H1 (cell line): ENCODE data around the gene PAQR5. TPM values are rescaled to one million over a fixed set of nuclear protein-coding genes. Genes with fewer than 3 reads are reported as not detected.

Source experiments
- CTCF ChIA-PET: fragments of 300-600 bp; sonication (Branson Sonifier 250); formaldehyde crosslinking; loops from one replicate; lab custom pipeline; 2021; ENCODE audit not compliant: partially characterized antibody; lab: Charles Lee
- POLR2A ChIA-PET: fragments of 300-600 bp; sonication (Branson Sonifier 250); formaldehyde crosslinking; loops from one replicate; lab custom pipeline; 2021; ENCODE audit warnings: inconsistent platforms; ENCODE audit not compliant: partially characterized antibody; lab: Charles Lee
- DNase-seq, 2 experiments: peaks; one replicate each; pipeline versions ENCODE4 v3.0.0 to v3.0.0-alpha.2; 2010 to 2022; ENCODE audit warnings: low spot score in 2 of 2, low read depth in 1 of 2, mixed read lengths in 1 of 2
- FAIRE-seq: peaks from 2 replicates; lab custom pipeline; 2011; peaks lifted over from hg19 to GRCh38; lab: Jason Lieb, UNC
- H2AFZ ChIP-seq: 2 replicates; pipeline ENCODE4 v1.8.1; 2012; ENCODE audit warnings: low read length, inconsistent platforms
- H2AK5ac ChIP-seq: 2 replicates; pipeline ENCODE4 v1.6.1; 2013; ENCODE audit warnings: low read depth, low read length
- H2BK120ac ChIP-seq: replicated peaks from 2 replicates; pipeline ENCODE3; 2013; ENCODE audit warnings: low read depth, low read length, inconsistent platforms
- H2BK12ac ChIP-seq: 2 replicates; pipeline ENCODE4 v1.6.1; 2013; ENCODE audit warnings: low read depth, low read length
- H2BK15ac ChIP-seq: 2 replicates; pipeline ENCODE4 v1.6.1; 2013; ENCODE audit warnings: low read length
- H2BK20ac ChIP-seq: 2 replicates; pipeline ENCODE4 v1.6.1; 2013; ENCODE audit warnings: low read length
- H2BK5ac ChIP-seq: 2 replicates; pipeline ENCODE4 v1.6.1; 2013; ENCODE audit warnings: low read depth, low read length
- H3K14ac ChIP-seq: 2 replicates; pipeline ENCODE4 v1.6.1; 2013; ENCODE audit warnings: inconsistent platforms; ENCODE audit not compliant: insufficient read length
- H3K18ac ChIP-seq: 2 replicates; pipeline ENCODE4 v1.6.1; 2013; ENCODE audit warnings: low read length; ENCODE audit errors: extremely low read depth
- H3K23ac ChIP-seq: 2 replicates; pipeline ENCODE4 v1.6.1; 2013; ENCODE audit warnings: inconsistent platforms; ENCODE audit not compliant: insufficient read length
- H3K23me2 ChIP-seq: 2 replicates; pipeline ENCODE4 v1.6.1; 2013; ENCODE audit warnings: low read depth, low read length
- H3K27ac ChIP-seq: 2 replicates; pipeline ENCODE4 v1.6.1; 2011; ENCODE audit warnings: low read depth, low read length, inconsistent platforms
- H3K27me3 ChIP-seq, 4 experiments: replicated peaks in 1 of 4; 1 replicate in 1 of 4; 2 replicates in 3 of 4; pipeline versions ENCODE4 v1.6.1 to v1.8.1; 2011 to 2013; ENCODE audit warnings: low read length in 3 of 4, mild to moderate bottlenecking in 3 of 4, inconsistent platforms in 2 of 4, mixed read lengths in 2 of 4, moderate library complexity in 1 of 4; ENCODE audit not compliant: control insufficient read depth in 3 of 4, insufficient read depth in 3 of 4; ENCODE audit errors: extremely low read depth in 1 of 4
- H3K36me3 ChIP-seq, 4 experiments: 2 replicates each; pipeline versions ENCODE4 v1.6.1 to v1.8.1; 2011 to 2013; ENCODE audit warnings: mild to moderate bottlenecking in 4 of 4, low read length in 3 of 4, moderate library complexity in 2 of 4, control low read depth in 1 of 4, inconsistent platforms in 1 of 4; ENCODE audit not compliant: insufficient read depth in 4 of 4, control insufficient read depth in 2 of 4
- H3K4ac ChIP-seq: replicated peaks from 2 replicates; pipeline ENCODE3; 2013; ENCODE audit warnings: low read length, low read depth, mixed read lengths, inconsistent platforms; ENCODE audit not compliant: insufficient read length
- H3K4me1 ChIP-seq, 4 experiments: replicated peaks in 1 of 4; 1 replicate in 1 of 4; 2 replicates in 3 of 4; pipeline versions ENCODE4 v1.6.1 to v1.8.1; 2011 to 2013; ENCODE audit warnings: low read length in 3 of 4, inconsistent platforms in 2 of 4, mixed read lengths in 1 of 4; ENCODE audit not compliant: insufficient read depth in 4 of 4, control insufficient read depth in 3 of 4
- H3K4me2 ChIP-seq, 2 experiments: 2 replicates each; pipeline versions ENCODE4 v1.6.1 to v1.8.1; 2011 to 2013; ENCODE audit warnings: low read depth in 2 of 2, low read length in 2 of 2, control low read depth in 1 of 2, inconsistent platforms in 1 of 2, mild to moderate bottlenecking in 1 of 2; ENCODE audit not compliant: insufficient read depth in 1 of 2
- H3K4me3 ChIP-seq, 4 experiments: fragments of 200-600, 300-600 bp in 1 of 4; sonication (generic), shearing (Covaris generic), sonication (Bioruptor Twin) in 1 of 4; 2 replicates each; pipeline versions ENCODE4 v1.5.1 to v1.8.1; 2011 to 2016; ENCODE audit warnings: low read length in 4 of 4, low read depth in 3 of 4, control low read depth in 2 of 4, inconsistent platforms in 2 of 4, mild to moderate bottlenecking in 2 of 4, mixed read lengths in 1 of 4, moderate library complexity in 1 of 4; ENCODE audit not compliant: insufficient read depth in 2 of 4; ENCODE audit errors: extremely low read depth in 1 of 4
- H3K56ac ChIP-seq: replicated peaks from 2 replicates; pipeline ENCODE3; 2013; ENCODE audit warnings: low read depth, mild to moderate bottlenecking, mixed read lengths, low read length, inconsistent platforms; ENCODE audit not compliant: insufficient read length
- H3K79me1 ChIP-seq: 2 replicates; pipeline ENCODE4 v1.6.1; 2013; ENCODE audit warnings: low read depth, low read length, control low read depth
- H3K79me2 ChIP-seq, 2 experiments: 2 replicates each; pipeline versions ENCODE4 v1.6.1 to v1.8.1; 2012 to 2013; ENCODE audit warnings: low read length in 2 of 2, mild to moderate bottlenecking in 2 of 2, inconsistent platforms in 1 of 2; ENCODE audit not compliant: insufficient read depth in 2 of 2, control insufficient read depth in 1 of 2
- H3K9ac ChIP-seq, 4 experiments: replicated peaks in 1 of 4; 1 replicate in 1 of 4; 2 replicates in 3 of 4; pipeline versions ENCODE4 v1.6.1 to v1.8.1; 2011 to 2013; ENCODE audit warnings: low read depth in 3 of 4, low read length in 3 of 4, control low read depth in 2 of 4, mild to moderate bottlenecking in 2 of 4, moderate library complexity in 2 of 4, inconsistent platforms in 1 of 4; ENCODE audit errors: extremely low read depth in 1 of 4
- H3K9me3 ChIP-seq, 2 experiments: 2 replicates each; pipeline versions ENCODE4 v1.6.1 to v1.8.1; 2012 to 2013; ENCODE audit warnings: mild to moderate bottlenecking in 2 of 2, moderate library complexity in 2 of 2, control low read depth in 1 of 2, inconsistent platforms in 1 of 2, low read depth in 1 of 2, low read length in 1 of 2, mixed read lengths in 1 of 2; ENCODE audit not compliant: insufficient read depth in 2 of 2
- H4K20me1 ChIP-seq, 2 experiments: replicated peaks in 1 of 2; 2 replicates each; pipeline versions ENCODE3 to v1.8.1; 2011 to 2013; ENCODE audit warnings: inconsistent platforms in 2 of 2, low read length in 2 of 2, mild to moderate bottlenecking in 1 of 2; ENCODE audit not compliant: insufficient read depth in 2 of 2, control insufficient read depth in 1 of 2
- H4K5ac ChIP-seq: 2 replicates; pipeline ENCODE4 v1.6.1; 2013; ENCODE audit warnings: low read length, low read depth, mixed read lengths, inconsistent platforms; ENCODE audit not compliant: insufficient read length
- H4K8ac ChIP-seq: 2 replicates; pipeline ENCODE4 v1.8.0; 2013; ENCODE audit warnings: mild to moderate bottlenecking, moderate library complexity, low read length, inconsistent platforms; ENCODE audit not compliant: insufficient read depth; ENCODE audit errors: extremely low read depth
- H4K91ac ChIP-seq: replicated peaks from 2 replicates; pipeline ENCODE3; 2013; ENCODE audit warnings: low read length, mixed read lengths, inconsistent platforms; ENCODE audit not compliant: insufficient read length
- CBX8 ChIP-seq: fragments of 300-800, 300-1000 bp; sonication (generic); IDR thresholded peaks from 2 replicates; pipeline ENCODE4 v1.7.1; 2016; ENCODE audit warnings: low read depth, low read length, borderline replicate concordance
- CEBPB ChIP-seq: IDR thresholded peaks from 2 replicates; pipeline ENCODE4 v1.6.1; 2012; ENCODE audit warnings: low read depth, low read length
- CREB1 ChIP-seq: IDR thresholded peaks from 2 replicates; pipeline ENCODE4 v1.6.1; 2012; ENCODE audit warnings: inconsistent platforms
- GTF2F1 ChIP-seq: IDR thresholded peaks from 2 replicates; pipeline ENCODE4 v1.6.1; 2012; ENCODE audit warnings: low read depth, low read length, improper control_type of control experiment, borderline replicate concordance
- JUN ChIP-seq: IDR thresholded peaks from 2 replicates; pipeline ENCODE4 v1.6.1; 2011; ENCODE audit warnings: low read depth, mild to moderate bottlenecking, improper control_type of control experiment, low read length
- NANOG ChIP-seq: IDR thresholded peaks from 2 replicates; pipeline ENCODE4 v1.6.1; 2011; ENCODE audit warnings: low read length, low read depth, mild to moderate bottlenecking, inconsistent platforms; ENCODE audit not compliant: insufficient read depth, poor library complexity, severe bottlenecking
- SIRT6 ChIP-seq: IDR thresholded peaks from one replicate; pipeline ENCODE4 v1.7.1; 2012; ENCODE audit warnings: low read length, inconsistent platforms
- TAF7 ChIP-seq: optimal IDR thresholded peaks from 2 replicates; pipeline ENCODE3; 2011; ENCODE audit warnings: low read depth, mild to moderate bottlenecking, inconsistent platforms, low read length, moderate library complexity, borderline replicate concordance
- WGBS, 2 experiments: shearing (Covaris generic) in 1 of 2; methylation state at CpG; one replicate each; pipeline versions ENCODE4 v1.1.6 to v1.1.7; 2013 to 2015; ENCODE audit warnings: low lambda C conversion rate in 2 of 2, mixed read lengths in 2 of 2, inconsistent platforms in 1 of 2, low coverage in 1 of 2, missing lambda C conversion rate in 1 of 2; ENCODE audit not compliant: insufficient replicate concordance in 2 of 2, insufficient coverage in 1 of 2, insufficient read length in 1 of 2; ENCODE audit errors: extremely low coverage in 1 of 2, missing lambda C conversion rate in 1 of 2; 5-methylcytosine and 5-hydroxymethylcytosine counted together
- polyA plus RNA-seq, 7 experiments: library from polyadenylated mRNA; depleted of rRNA in 3 of 7; stranded (reverse) in 5 of 7; unstranded in 2 of 7; fragments of >200 nt in 5 of 7; fragments of 200-250 nt in 2 of 7; gene quantifications; 1 replicate in 5 of 7; 2 replicates in 1 of 7; 4 replicates in 1 of 7; pipeline versions ENCODE4 v1.2.1 to v1.2.3, GENCODE V29; 2011 to 2013; ENCODE audit warnings: missing spikeins in 2 of 7, mixed read lengths in 2 of 7
- total RNA-seq: library from RNA; stranded (reverse); fragmentation: NEBNext Ultra II Directional; extraction: Animal tissue kit (Norgen Biotek cat#: 25700); gene quantifications from 2 replicates; pipeline ENCODE4 v1.2.1, GENCODE V29; 2021

Gene PAQR5
- total and polyA plus RNA-seq, 2 of the 8 experiments (the other 6 are each of a cell fraction or from before 2014, with no cell fraction given): 8.7 to 18.1 TPM

DNA sequence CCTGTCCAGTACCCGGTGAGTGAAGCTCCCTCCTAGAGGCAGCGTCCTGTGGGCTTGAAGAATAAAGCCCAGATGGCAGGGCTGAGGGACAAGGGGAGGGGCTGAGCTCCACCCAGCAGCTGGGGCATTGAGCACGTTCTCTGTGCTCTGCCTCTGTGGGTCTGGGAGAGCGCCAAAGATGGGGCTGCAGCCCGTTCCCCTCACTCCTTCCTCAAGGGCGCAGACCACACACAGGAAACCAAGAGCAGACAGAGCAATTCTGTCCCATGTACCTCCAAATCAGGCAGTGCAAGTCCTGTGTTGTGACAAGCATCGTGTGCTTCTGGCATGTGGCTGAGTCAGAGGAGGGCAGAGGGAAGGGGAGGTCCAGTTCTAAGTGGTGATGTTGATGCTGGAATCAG is 99.8 kb downstream of the PAQR5 start:
- no peak overlapping the region for H4K91ac ChIP-seq
- H3K23ac ChIP-seq: no peak overlapping the region
- no peaks in the 10 kb centered on the region; the same call in 1 of the 2 replicates for H3K79me1 ChIP-seq
- no peak overlapping the region for H2BK12ac ChIP-seq
- TF ChIP-seq CREB1 (no peak), NANOG (no peak), CEBPB (no peak), CBX8 (no peak), JUN (no peak), TAF7 (no peak), GTF2F1 (no peak), SIRT6 (no peak)
- whole genome bisulfite sequencing, 2 experiments: 79% methylated on average over 7 of the region's 7 CpGs; no CpG with 5 or more reads in 1 of the 2 experiments
- H3K4me1 ChIP-seq: peaks cover 0 to 16% (median 6%) of the 10 kb centered on the region in 4 experiments; a peak in 5 of 7 replicates
- no peak overlapping the region for H3K9ac ChIP-seq
- H3K27me3 ChIP-seq: no peaks in the 10 kb centered on the region
- no peaks in the 10 kb centered on the region for H3K36me3 ChIP-seq
- H3K4me3 ChIP-seq: no peak overlapping the region
- peaks cover 0 to 2% of the 10 kb centered on the region in 2 experiments for H4K20me1 ChIP-seq
- H2BK20ac ChIP-seq: no peak overlapping the region
- H3K56ac ChIP-seq: no peak overlapping the region
- no peak overlapping the region for H2AFZ ChIP-seq
- H3K14ac ChIP-seq: no peak overlapping the region
- H3K4me2 ChIP-seq: no peak overlapping the region
- H3K18ac ChIP-seq: no peak overlapping the region
- no peak overlapping the region for H2BK15ac ChIP-seq
- no peak overlapping the region for H2AK5ac ChIP-seq
- H2BK5ac ChIP-seq: no peak overlapping the region
- H2BK120ac ChIP-seq: no peak overlapping the region
- no peak overlapping the region for H4K8ac ChIP-seq
- H3K27ac ChIP-seq: no peak overlapping the region
- ChIA-PET POLR2A (no interaction called here), CTCF (interaction anchor here (1.5 kb wide), 1 partner anchor 18 kb away, joined by 3 read pairs; no protein-coding TSS in a partner anchor)
- H3K79me2 ChIP-seq: no peaks in the 10 kb centered on the region
- H4K5ac ChIP-seq: no peak overlapping the region
- no peaks in the 10 kb centered on the region for H3K9me3 ChIP-seq
- FAIRE-seq (no peak), DNase-seq (no peak)
- no peaks in the 10 kb centered on the region for H3K23me2 ChIP-seq
- no peak overlapping the region for H3K4ac ChIP-seq
